Vagina (tissue), 2 donors: ENCODE results near the gene MDM1.

Source experiments
- CTCF ChIP-seq, 3 experiments: fragments of 450-650 bp in 2 of 3; fragments of 200-600 bp in 1 of 3; sonication (generic) in 1 of 3; IDR thresholded peaks; one replicate each; pipeline ENCODE4 v1.5.1; 2017 to 2019; ENCODE audit warnings: antibody characterized with exemption in 3 of 3, mild to moderate bottlenecking in 2 of 3, moderate library complexity in 2 of 3
- POLR2AphosphoS5 ChIP-seq, 2 donors: sonication (generic); formaldehyde crosslinking; IDR thresholded peaks; one replicate each; pipeline ENCODE4 v1.9.0; 2017; ENCODE audit warnings: antibody characterized with exemption in 2 of 2, mild to moderate bottlenecking in 2 of 2, low read depth in 1 of 2; ENCODE audit not compliant: insufficient read depth in 1 of 2

DNA sequence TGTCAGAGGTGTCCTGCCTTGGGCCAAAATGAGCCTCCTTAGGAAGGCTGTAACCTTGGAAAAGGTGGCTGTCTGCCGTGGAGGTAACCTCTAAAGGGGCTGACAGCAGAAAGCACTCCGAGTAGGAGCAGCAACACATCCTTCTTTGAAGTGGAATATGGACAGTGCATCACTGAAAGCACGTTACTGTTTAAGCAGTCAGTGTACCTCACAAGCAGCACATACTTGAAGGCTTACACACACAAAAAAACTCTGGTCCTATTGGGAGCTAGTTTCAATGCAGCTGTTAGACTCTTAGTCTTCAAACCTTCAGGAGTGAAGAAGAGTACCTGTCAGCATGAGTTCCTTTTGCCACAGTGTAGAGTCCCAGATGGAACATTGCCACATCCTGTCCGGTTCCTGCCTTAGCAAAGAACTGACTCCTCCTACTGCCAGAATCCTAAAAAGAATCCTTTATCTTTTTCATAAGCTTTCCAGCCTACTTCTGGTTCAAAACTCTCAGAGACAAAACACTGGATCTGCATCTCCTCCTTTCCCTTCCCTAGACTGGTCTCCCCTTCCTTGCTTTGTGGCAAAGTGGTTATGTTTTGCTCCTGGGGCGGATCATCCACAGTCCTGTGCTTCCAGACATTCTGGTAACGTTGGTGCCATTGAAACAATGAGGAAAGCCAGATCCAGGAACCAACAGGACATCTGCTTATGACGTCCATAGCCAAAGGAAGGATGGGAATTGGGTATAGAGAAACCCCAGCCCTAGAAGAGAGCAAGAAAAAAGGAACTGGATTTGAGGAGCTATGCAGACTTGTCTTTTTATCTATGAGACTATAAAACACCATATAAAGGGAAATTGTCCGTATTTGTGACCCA lies 8.5 kb upstream of the MDM1 start:
- TF ChIP-seq CTCF (IDR thresholded peaks at IDR 0.05), result no peak
- TF ChIP-seq POLR2AphosphoS5 (IDR thresholded peaks at IDR 0.05; ENCODE audit: insufficient read depth in 1 of 2, low read depth in 1 of 2), result no peak
